GM19043 (cell line): Measurements from ENCODE around the gene ASPG.
"Not testable (repeated sequence)": the region's sequence is repeated elsewhere in the genome, so short reads cannot be mapped to it uniquely, and the experiment has no call there.

ENCODE experiments used
- ATAC-seq: cut with Tn5 transposase; IDR thresholded peaks from one replicate; pipeline ENCODE4 v1.9.1; 2021; ENCODE audit warnings: low read depth; ENCODE audit not compliant: unreplicated experiment

Gene ASPG

GRCh38 chr14:104144911-104145825 is 59.7 kb downstream of the ASPG start:
- ATAC-seq, result no peak

GRCh38 chr14:104145826-104146601 is 60.5 kb downstream of the ASPG start:
- no peak for ATAC-seq

- no peak for ATAC-seq
Measured at GRCh38 chr14:104146651-104147345, 61.3 kb downstream of the ASPG start.

- no peak for ATAC-seq
Measured at GRCh38 chr14:104147346-104148125, 62.0 kb downstream of the ASPG start.

- ATAC-seq, result no peak
Measured at GRCh38 chr14:104148433-104149277, 63.2 kb downstream of the ASPG start.

GRCh38 chr14:104149278-104149595 is 63.7 kb downstream of the ASPG start:
- ATAC-seq, result no peak

- ATAC-seq, result no peak
Measured at GRCh38 chr14:104149617-104150135, 64.2 kb downstream of the ASPG start.

- ATAC-seq, result no peak
Measured at GRCh38 chr14:104150136-104151025, 64.9 kb downstream of the ASPG start.

GRCh38 chr14:104151026-104151381 is 65.5 kb downstream of the ASPG start:
- no peak for ATAC-seq

- ATAC-seq, result no peak
Measured at GRCh38 chr14:104151566-104152245, 66.2 kb downstream of the ASPG start.

- ATAC-seq, result no peak
Measured at GRCh38 chr14:104152246-104152575, 66.7 kb downstream of the ASPG start.

GRCh38 chr14:104152686-104153393 is 67.3 kb downstream of the ASPG start:
- ATAC-seq, result no peak

GRCh38 chr14:104153394-104153755 is 67.9 kb downstream of the ASPG start:
- not testable (repeated sequence) for ATAC-seq

- ATAC-seq, result no peak
Measured at GRCh38 chr14:104154246-104154645, 68.7 kb downstream of the ASPG start.

- no peak for ATAC-seq
Measured at GRCh38 chr14:104155513-104155912, 70.0 kb downstream of the ASPG start.

GRCh38 chr14:104156142-104156541 is 70.6 kb downstream of the ASPG start:
- no peak for ATAC-seq
